ENCODE measurements around the gene EPHA1.

GRCh38 chr7:143385891-143386781 lies 22.5 kb downstream of the EPHA1 start:
- TF ChIP-seq POLR2A (IDR thresholded peaks at IDR 0.05) (no peak), CTCF (IDR thresholded peaks at IDR 0.05) (no peak)
